GM10266 (cell line): Measurements from ENCODE around the gene MRPL43.

Experiments
- DNase-seq: peaks from one replicate; pipeline ENCODE4 v3.0.0; 2012; ENCODE audit errors: extremely low spot score
- TF ChIP-seq, protein P1 (sequence below): IDR thresholded peaks from 2 replicates; pipeline ENCODE4 v1.5.1; 2012; ENCODE audit warnings: mild to moderate bottlenecking, low read depth; ENCODE audit not compliant: control insufficient read depth, insufficient read depth; ENCODE audit errors: missing control alignments

The MRPL43 gene

DNA sequence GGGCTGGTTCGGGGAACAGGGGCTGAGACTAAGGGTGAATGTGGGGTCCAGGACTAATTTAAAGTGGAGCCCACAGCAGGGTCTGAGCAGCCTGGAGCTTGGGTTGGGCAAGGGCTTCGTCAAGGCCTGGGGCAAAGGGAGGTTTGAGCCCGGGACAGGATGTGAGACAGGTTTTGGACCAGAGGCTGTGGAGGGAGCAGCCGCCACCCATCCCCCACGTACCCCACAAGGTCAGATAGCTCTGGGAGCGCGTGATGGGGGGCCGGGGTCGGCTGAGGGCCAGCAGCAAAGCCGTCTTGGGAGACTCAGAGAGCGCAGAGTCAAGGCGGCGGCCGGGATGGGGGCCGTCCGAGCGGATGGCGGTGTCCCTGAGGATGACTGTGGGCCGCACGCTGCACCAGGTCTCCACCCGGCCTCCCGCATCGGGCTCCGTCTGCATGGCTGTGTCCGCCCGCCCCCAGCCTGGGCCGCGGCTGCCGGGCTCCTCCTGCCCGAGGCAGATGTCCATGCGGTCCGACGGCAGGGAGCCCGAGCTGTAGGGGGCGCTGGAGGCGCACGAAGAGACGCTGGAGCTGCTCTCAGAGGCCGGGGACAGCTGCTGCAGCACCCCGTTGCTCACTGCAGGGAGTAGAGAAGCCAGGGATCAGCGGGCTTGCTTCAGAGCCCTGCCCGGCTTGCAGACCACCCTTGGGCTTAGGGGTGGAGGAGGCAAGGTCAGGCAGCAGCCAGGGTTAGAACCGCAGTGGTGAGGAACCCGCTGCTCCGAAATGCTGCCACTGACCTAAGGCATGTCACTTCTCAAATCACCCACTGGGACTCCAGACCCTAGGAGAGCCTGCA is 31.5 kb upstream of the MRPL43 start:
- peak; percentile 84 for DNase-seq
- TF ChIP-seq, protein P1, sequence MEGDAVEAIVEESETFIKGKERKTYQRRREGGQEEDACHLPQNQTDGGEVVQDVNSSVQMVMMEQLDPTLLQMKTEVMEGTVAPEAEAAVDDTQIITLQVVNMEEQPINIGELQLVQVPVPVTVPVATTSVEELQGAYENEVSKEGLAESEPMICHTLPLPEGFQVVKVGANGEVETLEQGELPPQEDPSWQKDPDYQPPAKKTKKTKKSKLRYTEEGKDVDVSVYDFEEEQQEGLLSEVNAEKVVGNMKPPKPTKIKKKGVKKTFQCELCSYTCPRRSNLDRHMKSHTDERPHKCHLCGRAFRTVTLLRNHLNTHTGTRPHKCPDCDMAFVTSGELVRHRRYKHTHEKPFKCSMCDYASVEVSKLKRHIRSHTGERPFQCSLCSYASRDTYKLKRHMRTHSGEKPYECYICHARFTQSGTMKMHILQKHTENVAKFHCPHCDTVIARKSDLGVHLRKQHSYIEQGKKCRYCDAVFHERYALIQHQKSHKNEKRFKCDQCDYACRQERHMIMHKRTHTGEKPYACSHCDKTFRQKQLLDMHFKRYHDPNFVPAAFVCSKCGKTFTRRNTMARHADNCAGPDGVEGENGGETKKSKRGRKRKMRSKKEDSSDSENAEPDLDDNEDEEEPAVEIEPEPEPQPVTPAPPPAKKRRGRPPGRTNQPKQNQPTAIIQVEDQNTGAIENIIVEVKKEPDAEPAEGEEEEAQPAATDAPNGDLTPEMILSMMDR = peak; percentile 85

- DNase-seq = no peak
Measured at GRCh38 chr10:101018118-101018599, 30.9 kb upstream of the MRPL43 start.

GRCh38 chr10:101016814-101017213 is 29.5 kb upstream of the MRPL43 start:
- TF ChIP-seq, protein P1 = no peak
- no peak for DNase-seq

More at GRCh38 chr10:101018118-101018599, 30.9 kb upstream of the MRPL43 start:
- TF ChIP-seq, protein P1 = no peak

DNA sequence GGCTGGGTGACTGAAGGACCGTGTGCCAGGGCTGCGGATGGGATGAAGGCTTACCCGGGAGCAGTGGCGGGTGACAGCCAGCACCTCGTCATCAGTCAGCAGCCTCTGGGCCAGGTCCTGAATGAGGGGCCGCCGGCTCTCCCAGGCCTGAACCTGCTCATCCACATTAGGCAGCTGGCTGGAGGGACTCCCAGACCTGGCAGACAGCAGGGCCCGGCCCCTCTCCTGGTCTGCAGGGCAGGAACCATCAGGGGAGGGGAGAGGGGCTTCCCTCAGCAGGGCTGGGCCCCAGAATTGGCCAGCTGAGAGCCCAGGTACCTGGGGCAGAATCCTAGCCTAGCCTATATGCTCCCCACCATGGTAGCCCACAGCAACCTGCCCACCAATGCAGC is 28.3 kb upstream of the MRPL43 start:
- DNase-seq = no peak
- TF ChIP-seq, protein P1 = no peak

DNA sequence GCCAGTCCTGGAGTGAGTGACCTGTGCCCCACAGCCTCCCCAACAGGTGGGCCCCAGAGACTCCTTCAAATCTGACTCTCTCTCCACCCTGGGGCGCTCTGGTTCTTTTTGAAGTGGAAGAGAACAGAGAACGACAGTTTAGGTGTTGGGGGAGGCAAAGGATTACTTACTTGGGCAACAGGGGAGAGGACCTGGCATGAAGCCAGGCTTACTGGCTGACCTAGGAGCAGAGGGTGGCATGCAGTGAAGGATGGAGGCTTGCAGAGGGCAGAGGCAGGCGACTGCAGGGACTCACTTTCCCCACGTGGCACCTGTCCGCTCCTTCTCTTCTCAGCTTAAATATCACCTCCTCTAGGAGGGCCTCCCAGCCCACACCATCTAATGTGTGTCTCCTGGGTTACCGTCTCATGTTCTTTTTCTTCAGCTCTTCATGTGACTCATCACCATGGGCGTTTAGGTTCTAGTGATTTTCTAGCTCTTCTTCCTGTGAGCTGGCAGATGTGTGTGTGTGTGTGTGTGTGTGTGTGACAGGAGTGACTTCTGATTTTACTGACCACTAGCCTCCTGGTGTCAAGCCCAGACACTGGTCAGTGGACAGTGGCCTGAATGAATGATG is 27.8 kb upstream of the MRPL43 start:
- DNase-seq = no peak
- TF ChIP-seq, protein P1 = no peak

GRCh38 chr10:101014230-101014884 is 27.1 kb upstream of the MRPL43 start:
- TF ChIP-seq, protein P1 = peak; percentile 91

More at GRCh38 chr10:101014230-101014884, 27.1 kb upstream of the MRPL43 start:
- peak; percentile 89 for DNase-seq
